A673 (cell line): ENCODE data around the gene KIFBP.

Source experiments
- CTCF ChIP-seq: fragments of 300-800, 200-600 bp; sonication (generic); conservative IDR thresholded peaks from 2 replicates; pipeline ENCODE4 v1.5.1; 2017; ENCODE audit warnings: low read depth, mild to moderate bottlenecking, antibody characterized with exemption, low read length, moderate library complexity, mixed read lengths
- EZH2 ChIP-seq: fragments of 200-600 bp; sonication (generic); IDR thresholded peaks from 2 replicates; pipeline ENCODE4 v1.6.1; 2017; ENCODE audit warnings: borderline replicate concordance, low read depth, mild to moderate bottlenecking, mixed read lengths, antibody characterized with exemption, low read length; ENCODE audit not compliant: poor library complexity, severe bottlenecking

- TF ChIP-seq CTCF (no peak), EZH2 (no peak)
Observed at GRCh38 chr10:68973975-68974374, 14.6 kb upstream of the KIFBP start.
